H1 (cell line): ENCODE data around the gene EXOC2. TPM values are rescaled to one million over a fixed set of nuclear protein-coding genes. Genes with fewer than 3 reads are reported as not detected.
A peak's percentile ranks its signal among the peaks of the same experiment; 100 is the strongest.

ENCODE experiments used
- CTCF ChIA-PET: fragments of 300-600 bp; sonication (Branson Sonifier 250); formaldehyde crosslinking; loops from one replicate; lab custom pipeline; 2021; ENCODE audit not compliant: partially characterized antibody; lab: Charles Lee
- POLR2A ChIA-PET: fragments of 300-600 bp; sonication (Branson Sonifier 250); formaldehyde crosslinking; loops from one replicate; lab custom pipeline; 2021; ENCODE audit warnings: inconsistent platforms; ENCODE audit not compliant: partially characterized antibody; lab: Charles Lee
- DNase-seq, 2 experiments: peaks; one replicate each; pipeline versions ENCODE4 v3.0.0 to v3.0.0-alpha.2; 2010 to 2022; ENCODE audit warnings: low spot score in 2 of 2, low read depth in 1 of 2, mixed read lengths in 1 of 2
- FAIRE-seq: peaks from 2 replicates; lab custom pipeline; 2011; peaks lifted over from hg19 to GRCh38; lab: Jason Lieb, UNC
- H2AFZ ChIP-seq: 2 replicates; pipeline ENCODE4 v1.8.1; 2012; ENCODE audit warnings: low read length, inconsistent platforms
- H2AK5ac ChIP-seq: 2 replicates; pipeline ENCODE4 v1.6.1; 2013; ENCODE audit warnings: low read depth, low read length
- H2BK120ac ChIP-seq: replicated peaks from 2 replicates; pipeline ENCODE3; 2013; ENCODE audit warnings: low read depth, low read length, inconsistent platforms
- H2BK12ac ChIP-seq: 2 replicates; pipeline ENCODE4 v1.6.1; 2013; ENCODE audit warnings: low read depth, low read length
- H2BK15ac ChIP-seq: 2 replicates; pipeline ENCODE4 v1.6.1; 2013; ENCODE audit warnings: low read length
- H2BK20ac ChIP-seq: 2 replicates; pipeline ENCODE4 v1.6.1; 2013; ENCODE audit warnings: low read length
- H2BK5ac ChIP-seq: 2 replicates; pipeline ENCODE4 v1.6.1; 2013; ENCODE audit warnings: low read depth, low read length
- H3K14ac ChIP-seq: 2 replicates; pipeline ENCODE4 v1.6.1; 2013; ENCODE audit warnings: inconsistent platforms; ENCODE audit not compliant: insufficient read length
- H3K18ac ChIP-seq: 2 replicates; pipeline ENCODE4 v1.6.1; 2013; ENCODE audit warnings: low read length; ENCODE audit errors: extremely low read depth
- H3K23ac ChIP-seq: 2 replicates; pipeline ENCODE4 v1.6.1; 2013; ENCODE audit warnings: inconsistent platforms; ENCODE audit not compliant: insufficient read length
- H3K23me2 ChIP-seq: 2 replicates; pipeline ENCODE4 v1.6.1; 2013; ENCODE audit warnings: low read depth, low read length
- H3K27ac ChIP-seq: 2 replicates; pipeline ENCODE4 v1.6.1; 2011; ENCODE audit warnings: low read depth, low read length, inconsistent platforms
- H3K27me3 ChIP-seq, 4 experiments: replicated peaks in 1 of 4; 1 replicate in 1 of 4; 2 replicates in 3 of 4; pipeline versions ENCODE4 v1.6.1 to v1.8.1; 2011 to 2013; ENCODE audit warnings: low read length in 3 of 4, mild to moderate bottlenecking in 3 of 4, inconsistent platforms in 2 of 4, mixed read lengths in 2 of 4, moderate library complexity in 1 of 4; ENCODE audit not compliant: control insufficient read depth in 3 of 4, insufficient read depth in 3 of 4; ENCODE audit errors: extremely low read depth in 1 of 4
- H3K36me3 ChIP-seq, 4 experiments: 2 replicates each; pipeline versions ENCODE4 v1.6.1 to v1.8.1; 2011 to 2013; ENCODE audit warnings: mild to moderate bottlenecking in 4 of 4, low read length in 3 of 4, moderate library complexity in 2 of 4, control low read depth in 1 of 4, inconsistent platforms in 1 of 4; ENCODE audit not compliant: insufficient read depth in 4 of 4, control insufficient read depth in 2 of 4
- H3K4ac ChIP-seq: replicated peaks from 2 replicates; pipeline ENCODE3; 2013; ENCODE audit warnings: low read length, low read depth, mixed read lengths, inconsistent platforms; ENCODE audit not compliant: insufficient read length
- H3K4me1 ChIP-seq, 4 experiments: replicated peaks in 1 of 4; 1 replicate in 1 of 4; 2 replicates in 3 of 4; pipeline versions ENCODE4 v1.6.1 to v1.8.1; 2011 to 2013; ENCODE audit warnings: low read length in 3 of 4, inconsistent platforms in 2 of 4, mixed read lengths in 1 of 4; ENCODE audit not compliant: insufficient read depth in 4 of 4, control insufficient read depth in 3 of 4
- H3K4me2 ChIP-seq, 2 experiments: 2 replicates each; pipeline versions ENCODE4 v1.6.1 to v1.8.1; 2011 to 2013; ENCODE audit warnings: low read depth in 2 of 2, low read length in 2 of 2, control low read depth in 1 of 2, inconsistent platforms in 1 of 2, mild to moderate bottlenecking in 1 of 2; ENCODE audit not compliant: insufficient read depth in 1 of 2
- H3K4me3 ChIP-seq, 4 experiments: fragments of 200-600, 300-600 bp in 1 of 4; sonication (generic), shearing (Covaris generic), sonication (Bioruptor Twin) in 1 of 4; 2 replicates each; pipeline versions ENCODE4 v1.5.1 to v1.8.1; 2011 to 2016; ENCODE audit warnings: low read length in 4 of 4, low read depth in 3 of 4, control low read depth in 2 of 4, inconsistent platforms in 2 of 4, mild to moderate bottlenecking in 2 of 4, mixed read lengths in 1 of 4, moderate library complexity in 1 of 4; ENCODE audit not compliant: insufficient read depth in 2 of 4; ENCODE audit errors: extremely low read depth in 1 of 4
- H3K56ac ChIP-seq: replicated peaks from 2 replicates; pipeline ENCODE3; 2013; ENCODE audit warnings: low read depth, mild to moderate bottlenecking, mixed read lengths, low read length, inconsistent platforms; ENCODE audit not compliant: insufficient read length
- H3K79me1 ChIP-seq: 2 replicates; pipeline ENCODE4 v1.6.1; 2013; ENCODE audit warnings: low read depth, low read length, control low read depth
- H3K79me2 ChIP-seq, 2 experiments: 2 replicates each; pipeline versions ENCODE4 v1.6.1 to v1.8.1; 2012 to 2013; ENCODE audit warnings: low read length in 2 of 2, mild to moderate bottlenecking in 2 of 2, inconsistent platforms in 1 of 2; ENCODE audit not compliant: insufficient read depth in 2 of 2, control insufficient read depth in 1 of 2
- H3K9ac ChIP-seq, 4 experiments: replicated peaks in 1 of 4; 1 replicate in 1 of 4; 2 replicates in 3 of 4; pipeline versions ENCODE4 v1.6.1 to v1.8.1; 2011 to 2013; ENCODE audit warnings: low read depth in 3 of 4, low read length in 3 of 4, control low read depth in 2 of 4, mild to moderate bottlenecking in 2 of 4, moderate library complexity in 2 of 4, inconsistent platforms in 1 of 4; ENCODE audit errors: extremely low read depth in 1 of 4
- H3K9me3 ChIP-seq, 2 experiments: 2 replicates each; pipeline versions ENCODE4 v1.6.1 to v1.8.1; 2012 to 2013; ENCODE audit warnings: mild to moderate bottlenecking in 2 of 2, moderate library complexity in 2 of 2, control low read depth in 1 of 2, inconsistent platforms in 1 of 2, low read depth in 1 of 2, low read length in 1 of 2, mixed read lengths in 1 of 2; ENCODE audit not compliant: insufficient read depth in 2 of 2
- H4K20me1 ChIP-seq, 2 experiments: replicated peaks in 1 of 2; 2 replicates each; pipeline versions ENCODE3 to v1.8.1; 2011 to 2013; ENCODE audit warnings: inconsistent platforms in 2 of 2, low read length in 2 of 2, mild to moderate bottlenecking in 1 of 2; ENCODE audit not compliant: insufficient read depth in 2 of 2, control insufficient read depth in 1 of 2
- H4K5ac ChIP-seq: 2 replicates; pipeline ENCODE4 v1.6.1; 2013; ENCODE audit warnings: low read length, low read depth, mixed read lengths, inconsistent platforms; ENCODE audit not compliant: insufficient read length
- H4K8ac ChIP-seq: 2 replicates; pipeline ENCODE4 v1.8.0; 2013; ENCODE audit warnings: mild to moderate bottlenecking, moderate library complexity, low read length, inconsistent platforms; ENCODE audit not compliant: insufficient read depth; ENCODE audit errors: extremely low read depth
- H4K91ac ChIP-seq: replicated peaks from 2 replicates; pipeline ENCODE3; 2013; ENCODE audit warnings: low read length, mixed read lengths, inconsistent platforms; ENCODE audit not compliant: insufficient read length
- BACH1 ChIP-seq: IDR thresholded peaks from 2 replicates; pipeline ENCODE4 v1.6.1; 2012; ENCODE audit warnings: low read length, improper control_type of control experiment
- FOSL1 ChIP-seq: IDR thresholded peaks from 2 replicates; pipeline ENCODE4 v1.6.1; 2011; ENCODE audit warnings: mild to moderate bottlenecking, low read depth, low read length, moderate library complexity; ENCODE audit not compliant: insufficient read depth
- GTF2F1 ChIP-seq: IDR thresholded peaks from 2 replicates; pipeline ENCODE4 v1.6.1; 2012; ENCODE audit warnings: low read depth, low read length, improper control_type of control experiment, borderline replicate concordance
- NANOG ChIP-seq: IDR thresholded peaks from 2 replicates; pipeline ENCODE4 v1.6.1; 2011; ENCODE audit warnings: low read length, low read depth, mild to moderate bottlenecking, inconsistent platforms; ENCODE audit not compliant: insufficient read depth, poor library complexity, severe bottlenecking
- PHF8 ChIP-seq: fragments of 200-600 bp; sonication (generic); conservative IDR thresholded peaks from 2 replicates; pipeline ENCODE4 v1.7.1; 2012; ENCODE audit warnings: low read depth, mild to moderate bottlenecking, inconsistent platforms, low read length, moderate library complexity
- POLR2AphosphoS5 ChIP-seq: IDR thresholded peaks from 2 replicates; pipeline ENCODE4 v1.6.1; 2011; ENCODE audit warnings: low read depth, low read length
- RAD21 ChIP-seq, 2 experiments: IDR thresholded peaks in 1 of 2; conservative IDR thresholded peaks in 1 of 2; 2 replicates each; pipeline ENCODE4 v1.6.1; 2011; ENCODE audit warnings: low read depth in 2 of 2, low read length in 2 of 2, improper control_type of control experiment in 1 of 2, inconsistent platforms in 1 of 2, mild to moderate bottlenecking in 1 of 2, moderate library complexity in 1 of 2
- RNF2 ChIP-seq: fragments of 200-900, 300-1000 bp; sonication (generic); IDR thresholded peaks from 2 replicates; pipeline ENCODE4 v1.7.1; 2016; ENCODE audit warnings: borderline replicate concordance, low read depth, mild to moderate bottlenecking, antibody characterized with exemption, low read length; ENCODE audit not compliant: poor library complexity, severe bottlenecking; ENCODE audit errors: missing control alignments
- SIRT6 ChIP-seq: IDR thresholded peaks from one replicate; pipeline ENCODE4 v1.7.1; 2012; ENCODE audit warnings: low read length, inconsistent platforms
- SUZ12 ChIP-seq: fragments of 200-600 bp; sonication (generic); IDR thresholded peaks from 2 replicates; pipeline ENCODE4 v1.6.1; 2012; ENCODE audit warnings: mild to moderate bottlenecking, inconsistent platforms, low read length, moderate library complexity, mixed read lengths
- WGBS, 2 experiments: shearing (Covaris generic) in 1 of 2; methylation state at CpG; one replicate each; pipeline versions ENCODE4 v1.1.6 to v1.1.7; 2013 to 2015; ENCODE audit warnings: low lambda C conversion rate in 2 of 2, mixed read lengths in 2 of 2, inconsistent platforms in 1 of 2, low coverage in 1 of 2, missing lambda C conversion rate in 1 of 2; ENCODE audit not compliant: insufficient replicate concordance in 2 of 2, insufficient coverage in 1 of 2, insufficient read length in 1 of 2; ENCODE audit errors: extremely low coverage in 1 of 2, missing lambda C conversion rate in 1 of 2; 5-methylcytosine and 5-hydroxymethylcytosine counted together
- polyA plus RNA-seq, 7 experiments: library from polyadenylated mRNA; depleted of rRNA in 3 of 7; stranded (reverse) in 5 of 7; unstranded in 2 of 7; fragments of >200 nt in 5 of 7; fragments of 200-250 nt in 2 of 7; gene quantifications; 1 replicate in 5 of 7; 2 replicates in 1 of 7; 4 replicates in 1 of 7; pipeline versions ENCODE4 v1.2.1 to v1.2.3, GENCODE V29; 2011 to 2013; ENCODE audit warnings: missing spikeins in 2 of 7, mixed read lengths in 2 of 7
- total RNA-seq: library from RNA; stranded (reverse); fragmentation: NEBNext Ultra II Directional; extraction: Animal tissue kit (Norgen Biotek cat#: 25700); gene quantifications from 2 replicates; pipeline ENCODE4 v1.2.1, GENCODE V29; 2021
- TF ChIP-seq, protein P1 (sequence below): IDR thresholded peaks from 2 replicates; pipeline ENCODE4 v1.6.1; 2012; ENCODE audit warnings: inconsistent platforms

Gene EXOC2
- total and polyA plus RNA-seq, 2 of the 8 experiments (the other 6 are each of a cell fraction or from before 2014, with no cell fraction given) = 25.5 to 44.4 TPM

DNA sequence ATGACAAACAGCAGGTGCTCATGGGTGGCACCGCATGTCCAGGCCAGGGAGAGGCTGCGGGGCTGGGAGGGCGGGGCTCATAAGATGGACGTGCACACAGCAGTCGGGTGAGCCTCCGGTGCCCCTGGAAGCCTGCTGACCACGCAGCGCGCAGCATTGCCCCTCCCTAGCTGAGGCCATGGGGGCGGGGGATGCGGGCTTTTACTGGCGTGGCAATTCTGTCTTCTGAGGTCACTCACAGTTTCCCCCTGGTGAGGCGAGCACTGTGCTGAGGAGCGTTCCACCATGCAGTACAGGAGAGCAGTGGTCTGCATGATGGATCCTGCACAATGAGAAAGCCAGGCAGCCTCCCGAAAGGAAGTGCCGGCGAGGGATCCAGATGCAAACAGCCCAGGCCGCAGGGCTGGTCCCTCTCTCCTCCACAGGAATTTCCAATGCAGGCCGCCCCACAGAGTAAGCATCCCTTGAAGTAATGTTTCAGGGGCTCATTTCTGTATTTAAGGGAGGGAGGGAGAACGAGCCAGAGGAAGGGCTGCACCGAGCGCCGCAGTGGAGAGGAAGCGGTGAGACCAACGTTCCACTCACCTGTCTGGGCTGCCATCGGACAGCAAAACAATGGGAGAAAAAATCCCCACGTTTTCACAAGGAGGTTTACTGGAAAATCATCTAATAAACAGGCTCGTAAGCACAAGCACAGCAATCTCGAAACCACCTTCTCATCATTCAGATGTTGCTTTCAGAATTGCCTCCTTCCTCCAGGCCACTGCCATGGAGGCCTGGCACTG lies 245.4 kb downstream of the EXOC2 start:
- no peak overlapping the region for H3K4me3 ChIP-seq
- 92% methylated on average over 23 of the region's 29 CpGs; no CpG with 5 or more reads in 1 of the 2 experiments for WGBS, 2 experiments
- H2BK15ac ChIP-seq = no peak overlapping the region
- no peak overlapping the region for H3K4ac ChIP-seq
- POLR2A ChIA-PET = no interaction called here
- DNase-seq (peak in 1 of 2 experiments; percentile 39), FAIRE-seq (no peak)
- H3K79me1 ChIP-seq = no peaks in the 10 kb centered on the region
- no peak overlapping the region for H3K9ac ChIP-seq
- no peak overlapping the region for H4K5ac ChIP-seq
- H3K4me2 ChIP-seq = no peak overlapping the region
- no peak overlapping the region for H4K91ac ChIP-seq
- H3K18ac ChIP-seq = no peak overlapping the region
- peaks cover 0 to 3% (median 0%) of the 10 kb centered on the region in 4 experiments; a peak in 1 of 7 replicates for H3K4me1 ChIP-seq
- H4K8ac ChIP-seq = no peak overlapping the region; the same call in 1 of the 2 replicates
- H2BK12ac ChIP-seq = no peak overlapping the region
- CTCF ChIA-PET = no interaction called here
- H3K27me3 ChIP-seq = no peaks in the 10 kb centered on the region
- peaks cover 6 to 19% of the 10 kb centered on the region in 2 experiments; a peak in 3 of 4 replicates for H3K9me3 ChIP-seq
- no peak overlapping the region for H3K27ac ChIP-seq
- no peak overlapping the region for H2BK5ac ChIP-seq
- no peak overlapping the region for H2AK5ac ChIP-seq
- no peaks in the 10 kb centered on the region; a peak in 1 of 8 replicates for H3K36me3 ChIP-seq
- no peaks in the 10 kb centered on the region for H4K20me1 ChIP-seq
- no peak overlapping the region for H2BK20ac ChIP-seq
- no peaks in the 10 kb centered on the region for H3K79me2 ChIP-seq
- H3K56ac ChIP-seq = no peak overlapping the region
- no peak overlapping the region for H3K23ac ChIP-seq
- no peak overlapping the region for H3K14ac ChIP-seq
- no peaks in the 10 kb centered on the region for H3K23me2 ChIP-seq
- no peak overlapping the region for H2AFZ ChIP-seq
- no peak overlapping the region for H2BK120ac ChIP-seq
- no peak for TF ChIP-seq BACH1
- no peak for TF ChIP-seq NANOG
- TF ChIP-seq GTF2F1 = no peak
- TF ChIP-seq FOSL1 = no peak
- no peak for TF ChIP-seq PHF8
- TF ChIP-seq SUZ12 = no peak
- TF ChIP-seq, protein P1, sequence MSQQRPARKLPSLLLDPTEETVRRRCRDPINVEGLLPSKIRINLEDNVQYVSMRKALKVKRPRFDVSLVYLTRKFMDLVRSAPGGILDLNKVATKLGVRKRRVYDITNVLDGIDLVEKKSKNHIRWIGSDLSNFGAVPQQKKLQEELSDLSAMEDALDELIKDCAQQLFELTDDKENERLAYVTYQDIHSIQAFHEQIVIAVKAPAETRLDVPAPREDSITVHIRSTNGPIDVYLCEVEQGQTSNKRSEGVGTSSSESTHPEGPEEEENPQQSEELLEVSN = no peak
- TF ChIP-seq RNF2 = no peak
- no peak for TF ChIP-seq POLR2AphosphoS5
- no peak for TF ChIP-seq RAD21 (IDR thresholded peaks at IDR 0.05 in 1 of 2, conservative IDR thresholded peaks at IDR 0.05 in 1 of 2; ENCODE audit: low read depth in 2 of 2, low read length in 2 of 2)
- TF ChIP-seq SIRT6 = no peak
